GM21526 (cell line): ENCODE measurements around the gene FBXW4.

Source experiments
- ATAC-seq: cut with Tn5 transposase; IDR thresholded peaks from one replicate; pipeline ENCODE4 v1.9.1; 2021; ENCODE audit warnings: moderate library complexity; ENCODE audit not compliant: unreplicated experiment, low FRiP score

Gene FBXW4

DNA sequence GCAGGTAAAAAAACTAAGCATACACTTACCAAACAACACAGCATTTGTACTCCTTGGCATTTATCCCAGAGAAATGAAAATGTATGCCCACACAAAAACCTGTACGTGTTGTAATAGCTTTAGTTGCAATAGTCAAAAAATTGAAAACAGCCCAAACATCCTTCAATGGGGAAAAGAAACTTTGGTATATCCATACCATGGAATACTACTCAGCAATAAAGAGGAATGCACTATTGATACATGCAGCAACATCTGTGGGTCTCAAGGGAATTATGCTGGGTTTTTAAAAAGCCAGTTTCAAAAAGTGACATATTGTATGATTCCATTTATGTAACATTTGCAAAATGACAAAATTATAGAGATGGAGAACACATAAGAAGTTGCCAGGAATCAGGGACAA, 71.4 kb downstream of the FBXW4 start:
- no peak for ATAC-seq

GRCh38 chr10:101619983-101620382, 75.0 kb downstream of the FBXW4 start:
- ATAC-seq: no peak

DNA sequence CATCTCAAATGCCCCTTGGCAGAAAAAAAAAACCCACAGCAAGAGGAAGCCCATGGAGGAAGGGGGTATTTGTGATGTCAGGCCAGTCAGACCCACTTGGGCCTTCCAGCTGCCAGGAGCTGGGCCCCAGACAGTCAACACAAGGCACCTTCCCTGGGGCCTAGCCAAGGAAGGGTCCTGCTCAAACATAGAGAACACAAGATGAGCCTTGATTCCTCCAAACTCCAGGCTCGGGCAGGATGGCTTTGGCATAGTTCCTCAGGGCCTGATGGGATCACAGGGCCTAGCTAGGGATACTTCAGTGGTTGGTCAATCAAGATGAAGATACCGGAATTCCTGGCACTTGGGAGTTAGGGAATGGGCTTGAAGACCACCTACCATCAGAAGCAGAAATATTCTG, 76.1 kb downstream of the FBXW4 start:
- ATAC-seq: no peak

GRCh38 chr10:101617824-101618568, 77.0 kb downstream of the FBXW4 start:
- ATAC-seq: no peak

DNA sequence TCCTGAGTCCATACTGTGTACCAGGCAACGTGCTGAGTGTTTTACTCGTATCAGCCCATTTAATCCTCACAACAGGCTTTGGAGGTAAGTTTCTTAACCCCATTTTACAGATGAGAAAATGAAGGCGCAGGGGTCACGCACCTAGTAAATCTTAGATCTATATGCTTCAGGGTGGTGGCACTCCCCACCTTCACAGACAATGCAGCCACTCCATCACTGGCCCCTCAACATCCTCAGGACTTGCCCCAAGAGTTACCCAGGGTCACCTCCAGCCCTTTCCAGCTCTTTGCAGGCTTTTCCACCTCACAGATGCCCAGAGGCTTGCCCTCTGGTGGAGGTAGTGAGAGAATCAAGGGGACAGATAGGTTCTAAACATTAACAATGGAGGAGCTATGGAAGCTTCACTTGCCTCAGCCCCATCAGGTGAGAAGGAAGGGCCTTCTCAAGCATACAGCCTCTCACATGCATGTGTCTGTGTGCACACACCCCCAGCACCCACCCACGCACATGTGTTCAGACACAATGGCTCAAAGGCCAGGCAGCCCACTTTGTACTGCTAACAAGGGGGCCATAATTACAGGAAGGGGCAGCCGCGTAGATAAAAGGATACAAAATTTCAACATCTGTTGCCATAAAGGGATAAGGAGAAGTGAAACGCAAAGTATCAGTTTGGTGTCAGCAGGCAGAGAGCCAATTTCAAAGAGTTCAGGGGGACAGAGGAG, 77.7 kb downstream of the FBXW4 start:
- no peak for ATAC-seq

DNA sequence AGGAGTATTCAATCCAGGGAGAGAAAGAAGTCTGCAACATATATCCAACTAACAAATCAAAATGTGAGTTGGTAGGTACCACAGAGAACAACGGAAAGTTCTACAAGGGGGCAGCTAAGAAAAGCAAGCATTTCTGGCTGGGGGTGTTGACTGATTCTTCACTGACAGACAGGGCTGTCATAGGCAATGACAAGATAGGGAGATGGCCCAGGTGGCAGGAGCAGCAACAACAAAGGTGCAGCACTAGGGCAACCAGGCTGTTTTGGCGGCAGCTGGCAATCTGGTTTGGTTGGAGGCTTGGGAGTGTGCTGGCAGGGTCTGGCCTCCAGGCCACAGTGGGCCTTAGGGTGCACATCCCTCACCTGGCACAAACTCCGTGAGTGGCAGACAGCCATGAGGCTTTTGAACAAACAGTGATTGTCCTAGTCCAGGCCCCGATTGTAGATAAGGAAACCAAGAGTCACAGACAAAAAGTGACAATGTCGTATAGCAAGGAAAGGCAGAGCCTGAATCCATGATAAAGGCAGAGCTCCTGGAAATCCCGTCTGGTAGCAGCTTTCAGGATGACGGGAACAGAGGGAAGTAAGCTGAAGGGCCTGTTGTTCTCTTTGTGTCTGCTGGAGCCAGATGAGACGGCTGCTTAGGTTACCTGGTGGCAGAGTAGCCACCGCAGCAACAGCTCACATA, 78.4 kb downstream of the FBXW4 start:
- ATAC-seq: no peak

DNA sequence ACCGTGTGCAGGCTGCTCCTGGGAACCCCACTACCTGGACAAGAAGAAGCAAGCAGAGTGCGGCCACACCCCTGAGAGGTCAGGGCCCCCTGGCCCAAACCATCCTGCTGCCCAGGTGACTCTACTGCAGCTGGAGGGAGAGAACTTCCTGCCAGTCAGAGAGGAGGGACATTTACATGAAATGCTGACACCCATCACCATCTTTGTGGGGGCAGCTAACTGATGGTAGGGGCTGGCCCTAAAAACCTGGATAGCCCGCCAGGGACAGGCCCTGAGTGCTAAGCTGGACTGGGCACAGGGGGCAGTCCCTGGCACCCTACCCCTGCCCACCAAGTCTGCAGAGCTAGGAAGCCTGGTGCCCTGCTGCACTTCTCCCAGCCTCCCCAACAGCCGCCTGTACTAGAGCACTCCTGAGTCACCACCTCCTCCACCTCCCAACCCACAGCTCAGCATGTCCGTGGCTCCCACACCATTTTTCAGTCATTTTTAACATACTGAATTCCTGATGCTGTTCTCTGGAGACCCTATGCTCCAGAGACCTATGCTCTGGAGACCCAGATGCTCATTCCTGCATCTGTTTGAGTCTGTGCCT, 79.3 kb downstream of the FBXW4 start:
- no peak for ATAC-seq

DNA sequence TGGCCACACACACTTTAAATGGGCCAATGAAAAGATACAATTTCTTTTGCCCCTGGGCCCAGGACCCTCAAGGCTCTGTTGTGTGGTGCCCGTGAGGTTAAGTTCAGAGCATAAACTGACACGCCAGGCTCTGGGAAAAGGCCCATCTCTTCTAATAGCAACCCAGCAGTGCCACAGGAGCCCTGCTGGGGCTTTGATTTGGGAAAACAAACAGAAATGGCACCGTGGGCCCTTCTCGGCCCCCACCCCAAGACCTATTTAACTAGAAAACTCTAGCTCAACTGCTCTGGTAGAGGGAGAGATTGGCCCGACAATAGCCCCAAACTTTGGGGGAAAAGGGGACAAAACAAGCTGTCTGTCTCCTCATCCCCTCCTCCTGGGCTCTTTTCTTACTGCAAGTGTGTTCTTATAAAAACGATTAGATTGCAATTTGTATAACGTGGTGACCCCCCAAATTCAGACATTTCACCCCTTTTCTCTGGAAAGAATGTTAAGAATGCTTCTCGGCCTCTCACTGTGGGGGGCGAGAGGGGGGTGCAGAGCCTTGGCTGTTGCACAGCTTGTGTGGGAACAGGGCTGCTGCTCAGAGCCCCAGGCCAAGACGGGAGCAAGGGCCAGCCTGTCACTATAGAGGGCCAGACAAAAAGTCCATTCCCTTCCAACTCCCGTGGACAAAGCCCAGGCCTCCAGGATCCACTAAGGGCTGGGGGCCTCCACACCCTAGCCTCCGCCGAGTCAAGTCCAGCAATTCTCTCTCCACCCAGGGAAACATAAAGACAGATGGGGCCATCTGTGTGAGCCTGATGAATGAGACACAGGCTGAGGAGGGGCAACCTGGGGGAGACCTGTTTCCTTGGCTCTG, 80.1 kb downstream of the FBXW4 start:
- ATAC-seq: no peak

DNA sequence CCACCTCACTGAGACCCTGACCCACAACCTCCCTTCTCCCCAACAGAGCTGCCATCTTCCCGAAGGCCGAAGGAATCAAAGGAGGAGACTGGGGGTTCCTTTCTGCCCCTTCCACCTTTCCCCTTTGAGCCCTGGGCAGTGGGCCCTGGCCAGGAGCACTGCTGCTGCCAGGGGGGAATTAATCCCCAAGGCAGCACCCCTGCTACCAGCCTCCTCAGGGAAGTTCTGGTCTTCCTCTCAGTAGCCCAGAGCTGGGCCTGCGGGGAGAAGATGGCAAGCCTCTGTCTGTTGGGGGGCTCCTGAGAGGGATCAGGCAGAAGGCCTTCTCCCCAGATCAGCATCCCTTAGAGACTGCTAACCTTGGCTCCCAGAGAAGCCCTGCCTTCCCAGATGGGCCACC, 81.3 kb downstream of the FBXW4 start:
- ATAC-seq: no peak

DNA sequence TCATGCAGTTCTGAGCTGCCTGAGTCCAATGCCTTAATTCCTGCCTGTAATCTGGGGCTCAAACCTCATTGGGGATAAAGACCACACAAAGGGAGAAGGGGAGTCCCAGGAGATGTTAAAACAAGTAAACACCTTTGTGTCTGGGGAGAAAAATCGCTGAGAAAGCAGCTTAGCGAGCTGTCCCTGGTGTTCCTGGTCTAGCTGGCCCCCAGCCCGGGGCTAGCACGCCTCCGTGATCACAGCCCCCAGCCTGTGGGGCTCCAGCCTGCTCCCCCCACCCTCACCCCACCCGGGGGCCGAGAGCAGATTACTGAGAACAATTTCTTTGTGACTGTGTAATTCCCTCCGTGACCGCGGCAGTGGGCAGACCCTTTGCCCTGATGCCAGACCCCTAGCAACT, 82.1 kb downstream of the FBXW4 start:
- no peak for ATAC-seq

GRCh38 chr10:101612086-101612485, 82.9 kb downstream of the FBXW4 start:
- no peak for ATAC-seq

- ATAC-seq: no peak
Measured at GRCh38 chr10:101611096-101611905, 83.7 kb downstream of the FBXW4 start.

GRCh38 chr10:101609481-101609880, 85.5 kb downstream of the FBXW4 start:
- ATAC-seq: no peak

DNA sequence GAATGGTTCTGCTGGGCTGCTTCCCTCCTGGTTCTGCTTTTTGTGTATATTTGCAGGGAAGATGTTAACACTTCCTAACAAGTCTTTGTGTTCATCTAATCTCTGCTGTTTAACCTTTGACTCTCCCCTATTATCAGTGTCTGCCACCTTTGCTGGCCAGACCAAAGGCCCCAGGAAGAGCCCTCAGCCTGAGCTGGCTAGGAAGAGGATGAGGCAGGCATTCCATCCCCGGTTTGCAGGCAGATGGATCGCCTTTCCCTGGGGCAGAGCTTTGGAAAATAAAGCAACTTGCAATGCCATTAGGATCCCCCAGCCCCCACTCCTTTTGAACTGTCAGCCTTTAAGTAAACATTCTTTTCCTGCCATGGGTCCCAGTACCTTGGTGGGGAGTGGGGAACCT, 87.8 kb downstream of the FBXW4 start:
- ATAC-seq: no peak

- peak; percentile 62 for ATAC-seq
Measured at GRCh38 chr10:101602761-101603398, 92.1 kb downstream of the FBXW4 start.

DNA sequence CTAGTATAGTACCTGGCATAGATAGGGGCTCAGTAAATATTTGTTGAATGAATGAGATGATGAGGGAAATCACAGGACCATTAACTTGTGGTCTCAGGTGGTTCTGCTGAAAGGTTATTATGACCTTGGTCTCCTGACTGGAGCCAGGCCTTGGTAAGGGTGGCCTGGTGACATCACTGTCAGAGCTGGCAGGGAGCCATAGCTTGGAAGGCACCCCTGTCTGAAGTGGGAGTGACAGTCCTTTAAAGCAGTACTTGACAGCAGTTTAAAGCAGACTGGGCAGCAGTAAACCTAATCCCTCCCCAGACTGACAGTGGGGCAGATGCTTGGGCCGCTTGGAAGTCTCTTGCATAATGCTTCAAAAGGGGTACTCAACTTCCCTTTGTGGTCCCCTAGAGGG, 93.4 kb downstream of the FBXW4 start:
- ATAC-seq: no peak

GRCh38 chr10:101597091-101597900, 97.7 kb downstream of the FBXW4 start:
- no peak for ATAC-seq
